K562 (cell line): ENCODE measurements around the gene MYCBP2. TPM values are rescaled to one million over a fixed set of nuclear protein-coding genes. Genes with fewer than 3 reads are reported as not detected.

ENCODE experiments used
- ATAC-seq: fragments of 200-7000 bp; cut with Tn5 transposase; 3 replicates; pipeline ENCODE4 v1.9.1; 2020; ENCODE audit warnings: moderate library complexity
- BruUV-seq: library from RNA; stranded (reverse); fragments of 400-500 nt; replicated peaks from 2 replicates; lab custom pipeline; 2021; lab: Mats Ljungman, UMichigan
- CTCF ChIA-PET: fragments of 300-600 bp; formaldehyde crosslinking; extraction: SDS; loops from one replicate; lab custom pipeline; 2021; ENCODE audit warnings: low intra/inter-chr PET ratio; lab: Yijun Ruan, JAX
- POLR2A ChIA-PET: fragments of 300-600, 350-650 bp; sonication (Branson Sonifier 250); formaldehyde crosslinking; extraction: SDS; loops from one replicate; lab custom pipeline; 2021; ENCODE audit warnings: antibody characterized with exemption, inconsistent platforms; lab: Yijun Ruan, JAX
- DNase-seq, 4 experiments: peaks; one replicate each; pipeline versions ENCODE4 v3.0.0 to v3.0.0-alpha.2; 2011 to 2018; ENCODE audit warnings: low spot score in 3 of 4, mixed read lengths in 3 of 4; ENCODE audit errors: extremely low read depth in 1 of 4
- FAIRE-seq: peaks from 2 replicates; lab custom pipeline; 2011; peaks lifted over from hg19 to GRCh38; lab: Jason Lieb, UNC
- H2AFZ ChIP-seq: 2 replicates; pipeline ENCODE4 v1.6.0; 2011; ENCODE audit warnings: low read depth, low read length, control low read depth, inconsistent platforms
- H3K27ac ChIP-seq: fragments of 200-600 bp; 3 replicates; pipeline ENCODE4 v1.8.0; 2011; ENCODE audit warnings: low read depth, mild to moderate bottlenecking, control low read depth, inconsistent platforms, low read length, moderate library complexity, mixed read lengths; ENCODE audit errors: extremely low read depth
- H3K27me3 ChIP-seq, 2 experiments: fragments of 300-600 bp in 1 of 2; 2 replicates in 1 of 2; 3 replicates in 1 of 2; pipeline versions ENCODE4 v1.6.0 to v1.8.0; 2011; ENCODE audit warnings: inconsistent platforms in 2 of 2, low read length in 2 of 2, mild to moderate bottlenecking in 1 of 2, mixed read lengths in 1 of 2, moderate library complexity in 1 of 2; ENCODE audit not compliant: control insufficient read depth in 2 of 2, insufficient read depth in 2 of 2
- H3K36me3 ChIP-seq: fragments of 300-600 bp; 3 replicates; pipeline ENCODE4 v1.8.0; 2011; ENCODE audit warnings: mild to moderate bottlenecking, low read length, inconsistent platforms; ENCODE audit not compliant: control insufficient read depth, insufficient read depth
- H3K4me1 ChIP-seq, 2 experiments: fragments of 200-600 bp in 1 of 2; replicated peaks in 1 of 2; 2 replicates in 1 of 2; 3 replicates in 1 of 2; pipeline versions ENCODE4 v1.5.1 to v1.8.0; 2011; ENCODE audit warnings: inconsistent platforms in 2 of 2, low read length in 2 of 2, mild to moderate bottlenecking in 1 of 2, mixed read lengths in 1 of 2, moderate library complexity in 1 of 2; ENCODE audit not compliant: control insufficient read depth in 2 of 2, insufficient read depth in 2 of 2
- H3K4me2 ChIP-seq: 2 replicates; pipeline ENCODE4 v1.6.1; 2011; ENCODE audit warnings: low read length, control low read depth, inconsistent platforms, mixed read lengths; ENCODE audit not compliant: insufficient read depth
- H3K4me3 ChIP-seq: fragments of 200-600 bp; sonication (generic), shearing (Covaris generic); 2 replicates; pipeline ENCODE4 v1.5.1; 2016; ENCODE audit warnings: control low read depth, inconsistent platforms
- H3K79me2 ChIP-seq: fragments of 200-600 bp; 3 replicates; pipeline ENCODE4 v1.8.0; 2011; ENCODE audit warnings: low read length, inconsistent platforms; ENCODE audit not compliant: control insufficient read depth, insufficient read depth
- H3K9ac ChIP-seq, 2 experiments: 2 replicates each; pipeline versions ENCODE4 v1.6.0 to v1.6.1; 2011; ENCODE audit warnings: low read depth in 2 of 2, low read length in 2 of 2, control low read depth in 1 of 2, inconsistent platforms in 1 of 2, mild to moderate bottlenecking in 1 of 2, mixed read lengths in 1 of 2; ENCODE audit not compliant: insufficient read depth in 1 of 2
- H3K9me1 ChIP-seq: one replicate; pipeline ENCODE4 v1.6.0; 2011; ENCODE audit warnings: inconsistent platforms, mild to moderate bottlenecking, low read length, moderate library complexity; ENCODE audit not compliant: control insufficient read depth, insufficient read depth
- H3K9me3 ChIP-seq: replicated peaks from 2 replicates; pipeline ENCODE4 v1.5.1; 2011; ENCODE audit warnings: low read depth, low read length, inconsistent platforms; ENCODE audit not compliant: control insufficient read depth, insufficient read depth
- H4K20me1 ChIP-seq: replicated peaks from 2 replicates; pipeline ENCODE4 v1.6.1; 2011; ENCODE audit warnings: low read length, inconsistent platforms, mixed read lengths; ENCODE audit not compliant: control insufficient read depth, insufficient read depth
- CBX2 ChIP-seq: fragments of 200-600 bp; sonication (generic); IDR thresholded peaks from one replicate; pipeline ENCODE4 v1.6.1; 2012; ENCODE audit warnings: mild to moderate bottlenecking, low read length, inconsistent platforms; ENCODE audit not compliant: insufficient read depth, poor library complexity, severe bottlenecking
- DACH1 ChIP-seq: fragments of 450-650 bp; IDR thresholded peaks from 2 replicates; pipeline ENCODE4 v1.6.1; 2018; ENCODE audit not compliant: partially characterized antibody
- FOXK2 ChIP-seq, 2 experiments: fragments of 450-650 bp; IDR thresholded peaks in 1 of 2; conservative IDR thresholded peaks in 1 of 2; 2 replicates each; pipeline ENCODE4 v1.6.1; 2016; ENCODE audit warnings: low read depth in 2 of 2, mild to moderate bottlenecking in 1 of 2
- SNIP1 ChIP-seq: fragments of 450-650 bp; IDR thresholded peaks from 2 replicates; pipeline ENCODE4 v1.7.1; 2017; ENCODE audit warnings: low read depth, mild to moderate bottlenecking
- WGBS: fragments of 100-300 bp; shearing (Covaris generic); methylation state at CpG from one replicate; pipeline ENCODE4 v1.1.6; 2016; ENCODE audit warnings: low coverage, mixed read lengths; ENCODE audit not compliant: insufficient coverage; ENCODE audit errors: missing lambda C conversion rate; 5-methylcytosine and 5-hydroxymethylcytosine counted together
- in situ Hi-C: fragments of 300-500 bp; cut with MboI; formaldehyde crosslinking; loops from 4 replicates; pipeline ENCODE4 v1.15.0; 2018; ENCODE audit warnings: inconsistent platforms, mixed read lengths
- intact Hi-C: fragments of 100-400 bp; cut with micrococcal nuclease; formaldehyde crosslinking; loops from 2 replicates; pipeline ENCODE4 v1.14.2; 2022
- polyA plus RNA-seq, 8 experiments: library from polyadenylated mRNA; depleted of rRNA in 4 of 8; stranded (reverse) in 5 of 8; unstranded in 3 of 8; fragments of >200 nt; fragmentation: Nextera tagmentation in 2 of 8; fragmentation: Illumina TruSeq in 1 of 8; extraction: Ambion mirVana in 2 of 8; extraction: Trizol in 1 of 8; gene quantifications; 2 replicates each; pipeline versions ENCODE4 v1.2.1 to v1.2.3, GENCODE V29; 2011 to 2014; ENCODE audit warnings: inconsistent platforms in 1 of 8, missing spikeins in 1 of 8
- total RNA-seq, 7 experiments: library from RNA; depleted of rRNA in 6 of 7; stranded (reverse); fragments of >200 nt in 6 of 7; fragmentation: Illumina TruSeq in 2 of 7; extraction: Trizol in 2 of 7; gene quantifications; 2 replicates each; pipeline versions ENCODE4 v1.2.1 to v1.2.3, GENCODE V29; 2011 to 2021; ENCODE audit warnings: low replicate concordance in 1 of 7
- TF ChIP-seq, protein P1 (sequence below): fragments of 250-450 bp; sonication (Bioruptor Pico); IDR thresholded peaks from 2 replicates; pipeline ENCODE4 v1.8.0; 2022; ENCODE audit warnings: moderate library complexity, mild to moderate bottlenecking, inconsistent platforms

MYCBP2 gene
- total and polyA plus RNA-seq, 9 of the 15 experiments (the other 6 are each of a cell fraction or from before 2014, with no cell fraction given), result 13.2 to 47.2 (median 28.9) TPM

DNA sequence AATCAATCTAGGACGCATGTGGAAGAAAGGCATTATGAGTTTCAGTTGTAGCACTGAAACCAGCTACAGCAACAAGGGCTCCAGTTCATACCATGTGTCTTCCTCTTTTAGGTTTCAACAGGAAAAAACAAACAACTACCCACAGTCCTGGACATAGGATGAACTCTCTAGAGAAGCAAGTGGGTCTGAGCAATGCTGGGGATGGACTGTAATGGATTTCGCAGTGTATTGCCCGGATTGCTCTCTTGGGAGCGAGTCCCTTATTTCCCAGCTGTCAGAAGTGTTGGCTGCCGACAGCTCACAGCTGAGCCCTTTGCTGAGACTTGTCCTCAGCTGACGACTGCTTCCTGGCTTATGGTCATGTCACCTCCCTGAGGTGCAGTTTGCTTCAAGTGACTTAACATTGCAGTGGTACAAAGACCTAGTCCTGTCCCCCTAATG is 12.1 kb upstream of the MYCBP2 start:
- Histone ChIP-seq H2AFZ (no peak overlapping the region), H3K27me3 (peaks cover 0 to 4% of the 10 kb centered on the region in 2 experiments; a peak in 2 of 5 replicates), H3K36me3 (no peaks in the 10 kb centered on the region), H3K4me2 (no peak overlapping the region), H3K79me2 (no peaks in the 10 kb centered on the region), H4K20me1 (no peaks in the 10 kb centered on the region), H3K9me3 (no peaks in the 10 kb centered on the region), H3K9ac (no peak overlapping the region), H3K4me3 (no peak overlapping the region), H3K9me1 (no peaks in the 10 kb centered on the region), H3K27ac (no peak overlapping the region), H3K4me1 (no peaks in the 10 kb centered on the region)
- CTCF ChIA-PET, result no interaction called here
- in situ Hi-C loops, result no loop called here
- DNase-seq (no peak), FAIRE-seq (no peak), ATAC-seq (no peak)
- POLR2A ChIA-PET, result no interaction called here
- intact Hi-C loops, result no loop called here
- no TSS peak for BruUV-seq
- 7% methylated on average over 6 of the region's 6 CpGs for WGBS
- TF ChIP-seq SNIP1, result no peak
- TF ChIP-seq FOXK2 (conservative IDR thresholded peaks at IDR 0.05 in 1 of 2, IDR thresholded peaks at IDR 0.05 in 1 of 2; ENCODE audit: low read depth in 2 of 2), result no peak
- no peak for TF ChIP-seq DACH1
- TF ChIP-seq, protein P1, sequence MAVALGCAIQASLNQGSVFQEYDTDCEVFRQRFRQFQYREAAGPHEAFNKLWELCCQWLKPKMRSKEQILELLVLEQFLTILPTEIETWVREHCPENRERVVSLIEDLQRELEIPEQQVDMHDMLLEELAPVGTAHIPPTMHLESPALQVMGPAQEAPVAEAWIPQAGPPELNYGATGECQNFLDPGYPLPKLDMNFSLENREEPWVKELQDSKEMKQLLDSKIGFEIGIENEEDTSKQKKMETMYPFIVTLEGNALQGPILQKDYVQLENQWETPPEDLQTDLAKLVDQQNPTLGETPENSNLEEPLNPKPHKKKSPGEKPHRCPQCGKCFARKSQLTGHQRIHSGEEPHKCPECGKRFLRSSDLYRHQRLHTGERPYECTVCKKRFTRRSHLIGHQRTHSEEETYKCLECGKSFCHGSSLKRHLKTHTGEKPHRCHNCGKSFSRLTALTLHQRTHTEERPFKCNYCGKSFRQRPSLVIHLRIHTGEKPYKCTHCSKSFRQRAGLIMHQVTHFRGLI, result no peak
- TF ChIP-seq CBX2, result no peak
